GM12878 (cell line): ENCODE measurements around the gene DLEC1. TPM values are rescaled to one million over a fixed set of nuclear protein-coding genes. Genes with fewer than 3 reads are reported as not detected.

Experiments
- ATAC-seq: fragments of 200-7000 bp; cut with Tn5 transposase; 3 replicates; pipeline ENCODE4 v1.9.1; 2020; ENCODE audit warnings: mild to moderate bottlenecking, moderate library complexity
- BruUV-seq: library from RNA; stranded (reverse); fragments of 400-500 nt; replicated peaks from 2 replicates; lab custom pipeline; 2021; lab: Mats Ljungman, UMichigan
- CTCF ChIA-PET: fragments of 300-600 bp; sonication (Branson Sonifier 250); formaldehyde crosslinking; extraction: SDS; loops from one replicate; lab custom pipeline; 2021; ENCODE audit warnings: inconsistent platforms; lab: Yijun Ruan, JAX
- POLR2A ChIA-PET: fragments of 350-600 bp; formaldehyde crosslinking; extraction: SDS; loops from one replicate; lab custom pipeline; 2021; ENCODE audit warnings: inconsistent platforms; lab: Charles Lee
- RAD21 ChIA-PET: fragments of 300-600 bp; sonication (Branson Sonifier 250); formaldehyde crosslinking; loops from one replicate; lab custom pipeline; 2023; ENCODE audit warnings: antibody characterized with exemption; ENCODE audit not compliant: unreplicated experiment; lab: Charles Lee
- SMC1A ChIA-PET: fragments of 300-600 bp; sonication (Branson Sonifier 250); formaldehyde crosslinking; loops from one replicate; lab custom pipeline; 2023; ENCODE audit not compliant: unreplicated experiment, uncharacterized antibody; lab: Charles Lee
- DNase-seq: peaks from one replicate; pipeline ENCODE4 v3.0.0-alpha.2; 2011; ENCODE audit warnings: low read depth, low spot score
- FAIRE-seq: peaks from 3 replicates; lab custom pipeline; 2011; peaks lifted over from hg19 to GRCh38; lab: Jason Lieb, UNC
- H2AFZ ChIP-seq: 2 replicates; pipeline ENCODE4 v1.6.0; 2011; ENCODE audit warnings: low read depth, low read length, control low read depth; ENCODE audit not compliant: control insufficient read depth
- H3K27ac ChIP-seq: 2 replicates; pipeline ENCODE4 v1.5.1; 2011; ENCODE audit warnings: control low read depth; ENCODE audit not compliant: control insufficient read depth, insufficient read depth
- H3K27me3 ChIP-seq, 2 experiments: replicated peaks in 1 of 2; 2 replicates each; pipeline versions ENCODE4 v1.6.0 to v1.6.1; 2011; ENCODE audit warnings: low read length in 1 of 2; ENCODE audit not compliant: control insufficient read depth in 2 of 2, insufficient read depth in 2 of 2
- H3K36me3 ChIP-seq, 2 experiments: 2 replicates each; pipeline ENCODE4 v1.5.1; 2011; ENCODE audit warnings: low read length in 1 of 2; ENCODE audit not compliant: control insufficient read depth in 2 of 2, insufficient read depth in 2 of 2
- H3K4me1 ChIP-seq: 2 replicates; pipeline ENCODE4 v1.6.1; 2011; ENCODE audit warnings: mild to moderate bottlenecking, low read length, moderate library complexity, mixed read lengths; ENCODE audit not compliant: control insufficient read depth, insufficient read depth
- H3K4me2 ChIP-seq: 2 replicates; pipeline ENCODE4 v1.6.0; 2011; ENCODE audit warnings: control low read depth; ENCODE audit not compliant: control insufficient read depth, insufficient read depth
- H3K4me3 ChIP-seq: fragments of 200-600 bp; sonication (generic); 2 replicates; pipeline ENCODE4 v1.5.1; 2016
- H3K79me2 ChIP-seq: 2 replicates; pipeline ENCODE4 v1.6.0; 2011; ENCODE audit warnings: low read length; ENCODE audit not compliant: control insufficient read depth, insufficient read depth
- H3K9ac ChIP-seq: 2 replicates; pipeline ENCODE4 v1.8.0; 2011; ENCODE audit warnings: low read length, control low read depth, mixed read lengths; ENCODE audit not compliant: control insufficient read depth, insufficient read depth
- H3K9me3 ChIP-seq: replicated peaks from 3 replicates; pipeline ENCODE4 v1.5.1; 2011; ENCODE audit warnings: mild to moderate bottlenecking, low read length; ENCODE audit not compliant: control insufficient read depth, insufficient read depth
- H4K20me1 ChIP-seq: 2 replicates; pipeline ENCODE4 v1.6.0; 2011; ENCODE audit not compliant: control insufficient read depth, insufficient read depth
- BMI1 ChIP-seq: fragments of 450-650 bp; IDR thresholded peaks from 2 replicates; pipeline ENCODE4 v1.6.1; 2016; ENCODE audit warnings: mild to moderate bottlenecking, moderate library complexity, borderline replicate concordance
- CBX3 ChIP-seq: fragments of 200-600 bp; sonication (generic); IDR thresholded peaks from 2 replicates; pipeline ENCODE4 v1.6.1; 2016; ENCODE audit warnings: low read depth, borderline replicate concordance
- HDAC6 ChIP-seq: fragments of 200-600 bp; sonication (generic); IDR thresholded peaks from one replicate; pipeline ENCODE4 v1.8.0; 2017; ENCODE audit warnings: antibody characterized with exemption; ENCODE audit not compliant: unreplicated experiment
- LARP7 ChIP-seq: fragments of 450-650 bp; IDR thresholded peaks from 2 replicates; pipeline ENCODE4 v1.6.1; 2017; ENCODE audit warnings: mild to moderate bottlenecking
- NR2C1 ChIP-seq: fragments of 450-650 bp; IDR thresholded peaks from 2 replicates; pipeline ENCODE4 v1.6.1; 2017; ENCODE audit warnings: antibody characterized with exemption, mild to moderate bottlenecking, moderate library complexity
- PML ChIP-seq: IDR thresholded peaks from 2 replicates; pipeline ENCODE4 v1.6.1; 2012; ENCODE audit warnings: low read length, inconsistent platforms
- SIX5 ChIP-seq: IDR thresholded peaks from 2 replicates; pipeline ENCODE4 v1.6.1; 2011; ENCODE audit warnings: mild to moderate bottlenecking, low read depth, low read length, moderate library complexity; ENCODE audit not compliant: severe bottlenecking
- SREBF2 ChIP-seq: IDR thresholded peaks from 2 replicates; pipeline ENCODE4 v1.6.1; 2012; ENCODE audit warnings: mild to moderate bottlenecking, low read length
- STAT1 ChIP-seq: fragments of 450-650 bp; conservative IDR thresholded peaks from 2 replicates; pipeline ENCODE4 v1.6.1; 2014; ENCODE audit warnings: antibody characterized with exemption, mild to moderate bottlenecking
- TCF7 ChIP-seq: IDR thresholded peaks from 2 replicates; pipeline ENCODE4 v1.6.1; 2014; ENCODE audit warnings: antibody characterized with exemption, borderline replicate concordance
- WGBS: methylation state at CpG from one replicate; pipeline ENCODE4 v1.1.6; 2016; ENCODE audit warnings: low lambda C conversion rate; ENCODE audit not compliant: insufficient replicate concordance, insufficient coverage; ENCODE audit errors: missing lambda C conversion rate; 5-methylcytosine and 5-hydroxymethylcytosine counted together
- in situ Hi-C: fragments of 300-500 bp; cut with MboI; formaldehyde crosslinking; loops from 9 replicates; pipeline ENCODE4 v1.14.3; 2018; ENCODE audit warnings: mixed read lengths
- intact Hi-C: fragments of 100-400 bp; cut with micrococcal nuclease; formaldehyde crosslinking; loops from one replicate; pipeline ENCODE4 v1.14.2; 2022; ENCODE audit not compliant: unreplicated experiment
- polyA plus RNA-seq, 11 experiments: library from polyadenylated mRNA; depleted of rRNA in 4 of 11; unstranded in 6 of 11; stranded (reverse) in 5 of 11; fragments of >200 nt; fragmentation: Nextera tagmentation in 4 of 11; fragmentation: Illumina TruSeq in 1 of 11; extraction: Ambion mirVana in 4 of 11; extraction: Trizol in 1 of 11; gene quantifications; 1 replicate in 1 of 11; 2 replicates in 10 of 11; pipeline versions ENCODE4 v1.2.1 to v1.2.3, GENCODE V29; 2011 to 2016; ENCODE audit warnings: inconsistent platforms in 2 of 11, missing spikeins in 2 of 11, low read depth in 1 of 11
- total RNA-seq, 4 experiments: library from RNA; depleted of rRNA in 3 of 4; stranded (reverse); fragments of >200 nt in 3 of 4; fragmentation: Illumina TruSeq in 1 of 4; extraction: Trizol in 1 of 4; gene quantifications; 2 replicates each; pipeline versions ENCODE4 v1.2.1 to v1.2.3, GENCODE V29; 2013 to 2021
- TF ChIP-seq, protein P1 (sequence below): fragments of 450-650 bp; IDR thresholded peaks from 2 replicates; pipeline ENCODE4 v1.6.1; 2017; ENCODE audit warnings: low read depth, mild to moderate bottlenecking, moderate library complexity
- TF ChIP-seq, protein P2 (sequence below): fragments of 450-650 bp; formaldehyde crosslinking; IDR thresholded peaks from 2 replicates; pipeline ENCODE4 v1.5.0; 2022; ENCODE audit warnings: mild to moderate bottlenecking, missing genetic modification characterization

Gene DLEC1
- total and polyA plus RNA-seq, 10 of the 15 experiments (the other 5 are each of a cell fraction or from before 2014, with no cell fraction given), result 0.03 to 0.29 (median 0.07) TPM; not detected in 3

DNA sequence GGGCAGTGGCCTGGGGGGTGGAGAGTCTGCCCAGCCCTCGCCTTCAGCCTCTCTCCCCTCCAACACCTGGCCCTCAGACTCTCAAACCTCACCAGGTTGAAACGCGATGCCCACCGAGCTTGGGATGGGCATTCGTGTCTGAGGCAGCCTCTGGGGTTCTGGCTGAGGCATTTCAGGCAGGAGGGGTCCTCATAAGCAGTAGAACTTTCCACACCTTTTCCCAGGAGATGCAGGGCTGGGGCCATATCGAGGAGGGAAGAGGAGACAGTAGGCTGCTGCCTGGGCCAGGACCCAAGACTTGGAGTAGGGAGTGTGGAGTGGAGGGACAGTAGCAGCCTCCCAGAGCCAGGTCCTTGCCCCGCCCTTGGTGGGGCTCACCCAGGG, 73.4 kb downstream of the DLEC1 start:
- ChIA-PET SMC1A (no interaction called here), POLR2A (no interaction called here), CTCF (no interaction called here), RAD21 (no interaction called here)
- Histone ChIP-seq H3K4me3 (no peak overlapping the region), H3K27ac (no peak overlapping the region), H3K4me2 (no peak overlapping the region), H3K79me2 (no peaks in the 10 kb centered on the region), H2AFZ (no peak overlapping the region), H4K20me1 (no peaks in the 10 kb centered on the region), H3K27me3 (no peaks in the 10 kb centered on the region; a peak in 1 of 4 replicates), H3K36me3 (no peaks in the 10 kb centered on the region), H3K9me3 (no peaks in the 10 kb centered on the region), H3K9ac (no peak overlapping the region), H3K4me1 (peaks cover 6% of the 10 kb centered on the region; the same call in 1 of the 2 replicates)
- intact Hi-C loops (no loop called here), in situ Hi-C loops (no loop called here)
- no peak for TF ChIP-seq TCF7
- TF ChIP-seq, protein P1, sequence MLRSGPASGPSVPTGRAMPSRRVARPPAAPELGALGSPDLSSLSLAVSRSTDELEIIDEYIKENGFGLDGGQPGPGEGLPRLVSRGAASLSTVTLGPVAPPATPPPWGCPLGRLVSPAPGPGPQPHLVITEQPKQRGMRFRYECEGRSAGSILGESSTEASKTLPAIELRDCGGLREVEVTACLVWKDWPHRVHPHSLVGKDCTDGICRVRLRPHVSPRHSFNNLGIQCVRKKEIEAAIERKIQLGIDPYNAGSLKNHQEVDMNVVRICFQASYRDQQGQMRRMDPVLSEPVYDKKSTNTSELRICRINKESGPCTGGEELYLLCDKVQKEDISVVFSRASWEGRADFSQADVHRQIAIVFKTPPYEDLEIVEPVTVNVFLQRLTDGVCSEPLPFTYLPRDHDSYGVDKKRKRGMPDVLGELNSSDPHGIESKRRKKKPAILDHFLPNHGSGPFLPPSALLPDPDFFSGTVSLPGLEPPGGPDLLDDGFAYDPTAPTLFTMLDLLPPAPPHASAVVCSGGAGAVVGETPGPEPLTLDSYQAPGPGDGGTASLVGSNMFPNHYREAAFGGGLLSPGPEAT, result no peak
- no peak for TF ChIP-seq SREBF2
- TF ChIP-seq CBX3, result no peak
- TF ChIP-seq, protein P2, sequence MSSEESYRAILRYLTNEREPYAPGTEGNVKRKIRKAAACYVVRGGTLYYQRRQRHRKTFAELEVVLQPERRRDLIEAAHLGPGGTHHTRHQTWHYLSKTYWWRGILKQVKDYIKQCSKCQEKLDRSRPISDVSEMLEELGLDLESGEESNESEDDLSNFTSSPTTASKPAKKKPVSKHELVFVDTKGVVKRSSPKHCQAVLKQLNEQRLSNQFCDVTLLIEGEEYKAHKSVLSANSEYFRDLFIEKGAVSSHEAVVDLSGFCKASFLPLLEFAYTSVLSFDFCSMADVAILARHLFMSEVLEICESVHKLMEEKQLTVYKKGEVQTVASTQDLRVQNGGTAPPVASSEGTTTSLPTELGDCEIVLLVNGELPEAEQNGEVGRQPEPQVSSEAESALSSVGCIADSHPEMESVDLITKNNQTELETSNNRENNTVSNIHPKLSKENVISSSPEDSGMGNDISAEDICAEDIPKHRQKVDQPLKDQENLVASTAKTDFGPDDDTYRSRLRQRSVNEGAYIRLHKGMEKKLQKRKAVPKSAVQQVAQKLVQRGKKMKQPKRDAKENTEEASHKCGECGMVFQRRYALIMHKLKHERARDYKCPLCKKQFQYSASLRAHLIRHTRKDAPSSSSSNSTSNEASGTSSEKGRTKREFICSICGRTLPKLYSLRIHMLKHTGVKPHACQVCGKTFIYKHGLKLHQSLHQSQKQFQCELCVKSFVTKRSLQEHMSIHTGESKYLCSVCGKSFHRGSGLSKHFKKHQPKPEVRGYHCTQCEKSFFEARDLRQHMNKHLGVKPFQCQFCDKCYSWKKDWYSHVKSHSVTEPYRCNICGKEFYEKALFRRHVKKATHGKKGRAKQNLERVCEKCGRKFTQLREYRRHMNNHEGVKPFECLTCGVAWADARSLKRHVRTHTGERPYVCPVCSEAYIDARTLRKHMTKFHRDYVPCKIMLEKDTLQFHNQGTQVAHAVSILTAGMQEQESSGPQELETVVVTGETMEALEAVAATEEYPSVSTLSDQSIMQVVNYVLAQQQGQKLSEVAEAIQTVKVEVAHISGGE (CRISPR knock-in tag), result no peak
- TF ChIP-seq LARP7, result no peak
- TF ChIP-seq STAT1, result no peak
- no peak for TF ChIP-seq HDAC6
- TF ChIP-seq NR2C1, result no peak
- no peak for TF ChIP-seq SIX5
- no peak for TF ChIP-seq PML
- no peak for TF ChIP-seq BMI1
- no TSS peak for BruUV-seq
- FAIRE-seq (no peak), ATAC-seq (no peak), DNase-seq (no peak)
- WGBS, result 45% methylated on average over 7 of the region's 7 CpGs
